ENCODE measurements around the gene SNRNP25. TPM values are rescaled to one million over a fixed set of nuclear protein-coding genes. Genes with fewer than 3 reads are reported as not detected.

Gene SNRNP25
- total and polyA plus RNA-seq, 2 experiments from 2014 or later: 12.1 to 31.5 TPM

- no peaks in the 10 kb centered on the region for H3F3A ChIP-seq (ENCODE audit: insufficient read depth)
- no peaks in the 10 kb centered on the region for H3K79me2 ChIP-seq (ENCODE audit: insufficient read depth)
- H3K4me1 ChIP-seq (ENCODE audit: insufficient read depth): no peaks in the 10 kb centered on the region
- no peaks in the 10 kb centered on the region for H4K20me1 ChIP-seq (ENCODE audit: insufficient read depth)
- no peaks in the 10 kb centered on the region for H3K9me3 ChIP-seq (ENCODE audit: low read depth)
- no peaks in the 10 kb centered on the region for H3K9me2 ChIP-seq (ENCODE audit: insufficient read depth)
- H3K27me3 ChIP-seq (replicated peaks; ENCODE audit: insufficient read depth): no peaks in the 10 kb centered on the region
- H3K27ac ChIP-seq: no peak overlapping the region
- 91 to 94% methylated on average over 13 of the region's 13 CpGs for WGBS, 2 experiments (ENCODE audit: low coverage in 1 of 2, low lambda C conversion rate in 2 of 2, missing lambda C conversion rate in 2 of 2)
- DNase-seq: no peak
- in situ Hi-C loops (cut with MboI): no loop called here
- H3K9ac ChIP-seq: no peak overlapping the region
- H3K36me3 ChIP-seq (ENCODE audit: low read depth): no peaks in the 10 kb centered on the region
- H3K4me3 ChIP-seq: no peak overlapping the region
- no peak for TF ChIP-seq EZH2phosphoT487 (IDR thresholded peaks at IDR 0.05; ENCODE audit: insufficient read depth, low read depth)
- no peak for TF ChIP-seq EZH2 (IDR thresholded peaks at IDR 0.05; ENCODE audit: insufficient read depth, poor library complexity, severe bottlenecking)
- H2AFZ ChIP-seq: no peak overlapping the region
- H3K4me2 ChIP-seq (ENCODE audit: unreplicated experiment): no peak overlapping the region
These were observed 14.4 kb upstream of the SNRNP25 start for GRCh38 chr16:38941-39892.

- no peaks in the 10 kb centered on the region for H3K27me3 ChIP-seq (replicated peaks; ENCODE audit: insufficient read depth)
- no peaks in the 10 kb centered on the region for H3F3A ChIP-seq (ENCODE audit: insufficient read depth)
- H3K27ac ChIP-seq: no peak overlapping the region
- no peaks in the 10 kb centered on the region for H3K9me3 ChIP-seq (ENCODE audit: low read depth)
- 90 to 91% methylated on average over 22 of the region's 22 CpGs for WGBS, 2 experiments (ENCODE audit: low coverage in 1 of 2, low lambda C conversion rate in 2 of 2, missing lambda C conversion rate in 2 of 2)
- no peaks in the 10 kb centered on the region for H4K20me1 ChIP-seq (ENCODE audit: insufficient read depth)
- H3K4me1 ChIP-seq (ENCODE audit: insufficient read depth): no peaks in the 10 kb centered on the region
- in situ Hi-C loops (cut with MboI): no loop called here
- H3K9ac ChIP-seq: no peak overlapping the region
- no peak overlapping the region for H2AFZ ChIP-seq
- no peak for DNase-seq
- H3K79me2 ChIP-seq (ENCODE audit: insufficient read depth): no peaks in the 10 kb centered on the region
- TF ChIP-seq EZH2phosphoT487 (IDR thresholded peaks at IDR 0.05; ENCODE audit: insufficient read depth, low read depth) (no peak), EZH2 (IDR thresholded peaks at IDR 0.05; ENCODE audit: insufficient read depth, poor library complexity, severe bottlenecking) (no peak)
- no peak overlapping the region for H3K4me2 ChIP-seq (ENCODE audit: unreplicated experiment)
- no peak overlapping the region for H3K4me3 ChIP-seq
- no peaks in the 10 kb centered on the region for H3K9me2 ChIP-seq (ENCODE audit: insufficient read depth)
- H3K36me3 ChIP-seq (ENCODE audit: low read depth): peaks cover 5% of the 10 kb centered on the region; the same call in 1 of the 2 replicates
These were observed 12.1 kb upstream of the SNRNP25 start for GRCh38 chr16:41439-42068.

GRCh38 chr16:42069-42457 lies 11.6 kb upstream of the SNRNP25 start:
- H3K4me3 ChIP-seq: no peak overlapping the region
- no peak overlapping the region for H3K4me2 ChIP-seq (ENCODE audit: unreplicated experiment)
- TF ChIP-seq EZH2 (IDR thresholded peaks at IDR 0.05; ENCODE audit: insufficient read depth, poor library complexity, severe bottlenecking) (no peak), EZH2phosphoT487 (IDR thresholded peaks at IDR 0.05; ENCODE audit: insufficient read depth, low read depth) (no peak)
- H3F3A ChIP-seq (ENCODE audit: insufficient read depth): no peaks in the 10 kb centered on the region
- H3K4me1 ChIP-seq (ENCODE audit: insufficient read depth): no peaks in the 10 kb centered on the region
- WGBS, 2 experiments (ENCODE audit: low coverage in 1 of 2, low lambda C conversion rate in 2 of 2, missing lambda C conversion rate in 2 of 2): 91 to 97% methylated on average over 11 of the region's 11 CpGs
- H3K9ac ChIP-seq: no peak overlapping the region
- H3K9me2 ChIP-seq (ENCODE audit: insufficient read depth): no peaks in the 10 kb centered on the region
- H4K20me1 ChIP-seq (ENCODE audit: insufficient read depth): no peaks in the 10 kb centered on the region
- no peaks in the 10 kb centered on the region for H3K27me3 ChIP-seq (replicated peaks; ENCODE audit: insufficient read depth)
- in situ Hi-C loops (cut with MboI): no loop called here
- DNase-seq: no peak
- H2AFZ ChIP-seq: no peak overlapping the region
- H3K36me3 ChIP-seq (ENCODE audit: low read depth): peaks cover 5% of the 10 kb centered on the region; the same call in 1 of the 2 replicates
- no peaks in the 10 kb centered on the region for H3K79me2 ChIP-seq (ENCODE audit: insufficient read depth)
- H3K9me3 ChIP-seq (ENCODE audit: low read depth): no peaks in the 10 kb centered on the region
- H3K27ac ChIP-seq: no peak overlapping the region

- Histone ChIP-seq H3K4me1 (ENCODE audit: insufficient read depth) (no peaks in the 10 kb centered on the region), H3K4me2 (ENCODE audit: unreplicated experiment) (no peak overlapping the region), H3K36me3 (ENCODE audit: low read depth) (peaks cover 5% of the 10 kb centered on the region; the same call in 1 of the 2 replicates), H4K20me1 (ENCODE audit: insufficient read depth) (no peaks in the 10 kb centered on the region), H3F3A (ENCODE audit: insufficient read depth) (no peaks in the 10 kb centered on the region), H3K4me3 (no peak overlapping the region), H3K9me3 (ENCODE audit: low read depth) (no peaks in the 10 kb centered on the region), H3K9ac (no peak overlapping the region), H3K79me2 (ENCODE audit: insufficient read depth) (no peaks in the 10 kb centered on the region), H2AFZ (no peak overlapping the region), H3K27ac (no peak overlapping the region), H3K9me2 (ENCODE audit: insufficient read depth) (no peaks in the 10 kb centered on the region), H3K27me3 (replicated peaks; ENCODE audit: insufficient read depth) (no peaks in the 10 kb centered on the region)
- 95% methylated on average over 4 of the region's 4 CpGs for WGBS, 2 experiments (ENCODE audit: low coverage in 1 of 2, low lambda C conversion rate in 2 of 2, missing lambda C conversion rate in 2 of 2)
- TF ChIP-seq EZH2 (IDR thresholded peaks at IDR 0.05; ENCODE audit: insufficient read depth, poor library complexity, severe bottlenecking): no peak
- TF ChIP-seq EZH2phosphoT487 (IDR thresholded peaks at IDR 0.05; ENCODE audit: insufficient read depth, low read depth): no peak
- in situ Hi-C loops (cut with MboI): no loop called here
- DNase-seq: no peak
These were observed 10.9 kb upstream of the SNRNP25 start for GRCh38 chr16:42691-43090.
